Measurements from ENCODE around the gene ZGLP1. TPM values are rescaled to one million over a fixed set of nuclear protein-coding genes. Genes with fewer than 3 reads are reported as not detected.

Gene ZGLP1
- total RNA-seq, 1 donor = 0.63 TPM

DNA sequence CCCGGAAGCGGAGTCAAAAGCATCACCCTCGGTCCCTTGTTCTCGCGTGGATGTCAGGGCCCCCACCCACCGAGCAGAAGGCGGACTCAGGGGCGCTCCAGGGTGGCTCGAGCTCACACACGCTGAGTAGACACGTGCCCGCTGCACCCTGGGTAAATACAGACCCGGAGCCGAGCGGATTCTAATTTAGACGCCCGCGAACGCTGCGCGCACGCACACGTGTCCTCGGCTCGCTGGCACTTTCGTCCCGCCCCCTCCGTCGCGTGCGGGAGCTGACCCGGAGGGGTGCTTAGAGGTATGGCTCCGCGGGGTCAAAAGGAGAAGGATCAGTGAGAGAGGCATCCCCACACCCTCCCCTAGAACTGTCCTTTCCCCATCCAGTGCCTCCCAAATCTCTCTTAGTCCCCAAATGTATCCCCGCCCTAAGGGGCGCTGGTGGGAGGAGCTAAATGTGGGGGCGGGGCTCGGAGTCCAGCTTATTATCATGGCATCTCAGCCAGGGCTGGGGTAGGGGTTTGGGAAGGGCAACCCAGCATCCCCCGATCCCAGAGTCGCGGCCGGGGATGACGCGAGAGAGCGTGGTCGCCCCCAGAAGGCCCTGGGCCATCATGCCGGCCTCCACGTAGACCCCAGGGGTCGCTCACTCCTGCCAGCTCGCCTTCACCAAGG lies 20.3 kb downstream of the ZGLP1 start:
- no peak for DNase-seq (ENCODE audit: low read depth)
- TF ChIP-seq, protein P1, sequence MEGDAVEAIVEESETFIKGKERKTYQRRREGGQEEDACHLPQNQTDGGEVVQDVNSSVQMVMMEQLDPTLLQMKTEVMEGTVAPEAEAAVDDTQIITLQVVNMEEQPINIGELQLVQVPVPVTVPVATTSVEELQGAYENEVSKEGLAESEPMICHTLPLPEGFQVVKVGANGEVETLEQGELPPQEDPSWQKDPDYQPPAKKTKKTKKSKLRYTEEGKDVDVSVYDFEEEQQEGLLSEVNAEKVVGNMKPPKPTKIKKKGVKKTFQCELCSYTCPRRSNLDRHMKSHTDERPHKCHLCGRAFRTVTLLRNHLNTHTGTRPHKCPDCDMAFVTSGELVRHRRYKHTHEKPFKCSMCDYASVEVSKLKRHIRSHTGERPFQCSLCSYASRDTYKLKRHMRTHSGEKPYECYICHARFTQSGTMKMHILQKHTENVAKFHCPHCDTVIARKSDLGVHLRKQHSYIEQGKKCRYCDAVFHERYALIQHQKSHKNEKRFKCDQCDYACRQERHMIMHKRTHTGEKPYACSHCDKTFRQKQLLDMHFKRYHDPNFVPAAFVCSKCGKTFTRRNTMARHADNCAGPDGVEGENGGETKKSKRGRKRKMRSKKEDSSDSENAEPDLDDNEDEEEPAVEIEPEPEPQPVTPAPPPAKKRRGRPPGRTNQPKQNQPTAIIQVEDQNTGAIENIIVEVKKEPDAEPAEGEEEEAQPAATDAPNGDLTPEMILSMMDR (IDR thresholded peaks at IDR 0.05; ENCODE audit: insufficient read depth, low read length) = no peak
- H3K4me3 ChIP-seq (ENCODE audit: low read depth, low read length) = peak overlapping the region; percentile 25

DNA sequence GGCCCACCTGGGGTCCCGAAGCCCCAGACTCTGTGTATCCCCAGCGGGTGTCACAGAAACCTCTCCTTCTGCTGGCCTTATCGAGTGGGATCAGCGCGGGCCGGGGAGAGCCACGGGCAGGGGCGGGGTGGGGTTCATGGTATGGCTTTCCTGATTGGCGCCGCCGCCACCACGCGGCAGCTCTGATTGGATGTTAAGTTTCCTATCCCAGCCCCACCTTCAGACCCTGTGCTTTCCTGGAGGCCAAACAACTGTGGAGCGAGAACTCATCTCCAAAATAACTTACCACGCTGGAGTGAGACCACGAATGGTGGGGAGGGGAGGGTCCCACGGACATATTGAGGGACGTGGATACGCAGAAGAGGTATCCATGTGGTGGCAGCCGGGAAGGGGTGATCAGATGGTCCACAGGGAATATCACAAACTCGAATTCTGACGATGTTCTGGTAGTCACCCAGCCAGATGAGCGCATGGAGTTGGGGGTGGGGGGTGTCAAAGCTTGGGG lies 20.9 kb downstream of the ZGLP1 start:
- TF ChIP-seq, protein P1 (IDR thresholded peaks at IDR 0.05; ENCODE audit: insufficient read depth, low read length) = no peak
- DNase-seq (ENCODE audit: low read depth) = no peak
- peak overlapping the region; percentile 25 for H3K4me3 ChIP-seq (ENCODE audit: low read depth, low read length)

GRCh38 chr19:10286803-10287737 lies 22.5 kb downstream of the ZGLP1 start, which contains the start of gene ICAM4:
ICAM4 (plus strand) TSS chr19:10286955; CDS start chr19:10287013, 58 bp downstream.
- peak; percentile 44 for DNase-seq (ENCODE audit: low read depth)
- no peak within 1 kb of the TSS for H3K4me3 ChIP-seq (ENCODE audit: low read depth, low read length)
- TF ChIP-seq, protein P1 (IDR thresholded peaks at IDR 0.05; ENCODE audit: insufficient read depth, low read length) = no peak

DNA sequence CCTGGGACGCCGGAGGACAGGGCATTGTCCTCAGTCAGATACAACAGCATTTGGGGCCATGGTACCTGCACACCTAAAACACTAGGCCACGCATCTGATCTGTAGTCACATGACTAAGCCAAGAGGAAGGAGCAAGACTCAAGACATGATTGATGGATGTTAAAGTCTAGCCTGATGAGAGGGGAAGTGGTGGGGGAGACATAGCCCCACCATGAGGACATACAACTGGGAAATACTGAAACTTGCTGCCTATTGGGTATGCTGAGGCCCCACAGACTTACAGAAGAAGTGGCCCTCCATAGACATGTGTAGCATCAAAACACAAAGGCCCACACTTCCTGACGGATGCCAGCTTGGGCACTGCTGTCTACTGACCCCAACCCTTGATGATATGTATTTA lies 24.2 kb downstream of the ZGLP1 start:
- TF ChIP-seq, protein P1 (IDR thresholded peaks at IDR 0.05; ENCODE audit: insufficient read depth, low read length) = no peak
- no peak for DNase-seq (ENCODE audit: low read depth)
- H3K4me3 ChIP-seq (ENCODE audit: low read depth, low read length) = no peak overlapping the region

- no peak for DNase-seq (ENCODE audit: low read depth)
- TF ChIP-seq, protein P1 (IDR thresholded peaks at IDR 0.05; ENCODE audit: insufficient read depth, low read length) = no peak
These were observed 24.7 kb downstream of the ZGLP1 start for GRCh38 chr19:10284960-10285278.

GRCh38 chr19:10284065-10284959 lies 25.3 kb downstream of the ZGLP1 start:
- TF ChIP-seq, protein P1 (IDR thresholded peaks at IDR 0.05; ENCODE audit: insufficient read depth, low read length) = no peak
- no peak overlapping the region for H3K4me3 ChIP-seq (ENCODE audit: low read depth, low read length)
- no peak for DNase-seq (ENCODE audit: low read depth)

More at GRCh38 chr19:10284960-10285278, 24.7 kb downstream of the ZGLP1 start:
- no peak overlapping the region for H3K4me3 ChIP-seq (ENCODE audit: low read depth, low read length)

Measured in fibroblast of the aortic adventitia (primary cell).